HUDEP-2 (cell line): ENCODE data around the gene HEATR9.

Source experiments
- DNase-seq, 76 experiments: peaks; one replicate each; lab custom pipeline; 2025; ENCODE audit not compliant: unreplicated experiment in 76 of 76; lab: John Stamatoyannopoulos, UW

Gene HEATR9

GRCh38 chr17:35811759-35812158 is 56.9 kb downstream of the HEATR9 start:
- no peak for DNase-seq

GRCh38 chr17:35809855-35810461 is 58.7 kb downstream of the HEATR9 start:
- DNase-seq: peak in 4 of 76 experiments; percentile 40 to 48 (median 46)

- peak in 75 of 76 experiments; percentile 51 to 98 (median 93) for DNase-seq
Observed at GRCh38 chr17:35808962-35809854, 59.5 kb downstream of the HEATR9 start, which contains the start of gene TAF15. Gene TAF15, plus strand, starts transcription at chr17:35809484. Its CDS starts 86 bp downstream, at chr17:35809570.

- DNase-seq: peak in 1 of 76 experiments; percentile 53
Observed at GRCh38 chr17:35808240-35808961, 60.3 kb downstream of the HEATR9 start.

GRCh38 chr17:35807371-35808144 is 61.1 kb downstream of the HEATR9 start:
- DNase-seq: no peak
